ENCODE data around the gene HSPBAP1.
"Not testable (repeated sequence)": the region's sequence is repeated elsewhere in the genome, so short reads cannot be mapped to it uniquely, and the experiment has no call there.

Gene HSPBAP1

GRCh38 chr3:122784436-122784835, 9.2 kb downstream of the HSPBAP1 start:
- no peak for DNase-seq (ENCODE audit: low read depth)

GRCh38 chr3:122782804-122783203, 10.8 kb downstream of the HSPBAP1 start:
- no peak for DNase-seq (ENCODE audit: low read depth)

DNA sequence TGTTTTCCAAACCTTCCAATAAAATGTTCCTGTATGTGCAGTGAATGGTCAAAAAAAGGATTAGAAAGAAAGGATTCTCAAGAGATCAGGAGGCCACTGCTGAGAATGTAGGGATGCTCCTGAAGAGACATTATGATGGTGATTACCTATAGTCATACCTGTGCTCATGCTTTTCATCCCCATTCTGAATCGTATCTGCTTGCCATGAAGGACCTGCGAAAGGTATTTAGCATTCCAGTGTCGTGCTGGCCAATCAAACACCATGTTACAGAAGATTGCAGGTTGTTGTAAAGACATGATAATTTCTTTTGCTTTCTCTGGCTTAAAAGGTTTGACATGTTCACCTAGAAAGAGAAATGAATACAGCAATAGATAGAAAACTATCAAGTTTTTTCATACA, 16.1 kb downstream of the HSPBAP1 start:
- no peak for DNase-seq (ENCODE audit: low read depth)

DNA sequence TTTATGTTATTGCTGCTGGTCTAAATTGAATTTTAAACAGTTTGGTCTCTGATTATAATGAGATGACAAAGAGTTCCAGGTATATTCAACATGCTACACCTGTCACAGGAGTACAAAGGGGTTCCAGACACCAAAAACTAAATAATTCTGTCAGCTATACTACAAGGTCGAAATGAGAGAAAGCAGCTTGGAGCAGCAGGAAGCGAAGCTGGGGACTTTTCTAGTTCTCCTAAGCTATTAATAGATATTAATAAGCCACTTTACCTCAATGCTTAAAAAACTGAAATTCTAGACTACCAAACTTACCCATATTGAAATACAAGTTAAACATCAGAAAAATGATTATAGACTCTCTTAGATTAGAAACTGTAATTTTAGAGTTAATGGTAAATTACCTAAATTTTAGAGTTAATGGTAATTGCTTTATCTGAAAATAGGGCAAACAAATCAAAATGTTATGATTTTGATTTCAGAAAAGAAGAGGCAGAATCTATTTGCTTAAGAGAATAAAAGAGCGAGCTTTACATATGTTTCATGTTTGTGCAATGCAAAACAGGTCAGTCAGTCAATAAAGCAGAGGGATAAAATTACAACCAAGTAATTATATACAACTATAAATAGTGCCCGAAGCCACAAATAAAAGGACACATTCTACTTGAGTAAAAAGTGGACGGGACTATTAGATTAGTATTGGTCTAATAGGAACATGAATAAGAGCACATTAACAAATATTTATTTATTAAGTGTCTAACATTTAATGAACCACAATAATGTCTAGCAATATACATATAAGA, 16.8 kb downstream of the HSPBAP1 start:
- no peak for DNase-seq (ENCODE audit: low read depth)

DNA sequence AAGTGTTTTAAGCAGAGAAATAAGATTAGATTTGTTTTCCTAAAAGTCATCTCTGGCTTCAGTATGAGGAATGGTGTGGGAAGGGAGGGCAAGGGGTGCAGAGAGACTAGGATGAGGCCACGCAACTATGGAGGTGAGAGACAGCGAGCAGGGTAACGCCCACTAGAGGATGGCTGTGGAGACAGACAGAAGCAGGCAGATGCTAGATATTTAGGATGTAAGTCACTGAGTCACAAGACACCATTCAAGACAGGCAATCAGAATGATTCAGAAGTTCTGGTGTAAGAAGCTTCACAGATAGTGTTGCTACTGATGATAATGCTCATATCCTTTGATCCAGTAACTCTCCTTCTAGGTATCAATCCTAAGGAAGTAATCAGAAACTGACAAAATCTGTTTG, 19.1 kb downstream of the HSPBAP1 start:
- no peak for DNase-seq (ENCODE audit: low read depth)

- DNase-seq (ENCODE audit: low read depth): no peak
Measured at GRCh38 chr3:122773944-122774509, 19.6 kb downstream of the HSPBAP1 start.

- no peak for DNase-seq (ENCODE audit: low read depth)
Measured at GRCh38 chr3:122772827-122773226, 20.8 kb downstream of the HSPBAP1 start.

- DNase-seq (ENCODE audit: low read depth): no peak
Measured at GRCh38 chr3:122770521-122771202, 23.0 kb downstream of the HSPBAP1 start.

DNA sequence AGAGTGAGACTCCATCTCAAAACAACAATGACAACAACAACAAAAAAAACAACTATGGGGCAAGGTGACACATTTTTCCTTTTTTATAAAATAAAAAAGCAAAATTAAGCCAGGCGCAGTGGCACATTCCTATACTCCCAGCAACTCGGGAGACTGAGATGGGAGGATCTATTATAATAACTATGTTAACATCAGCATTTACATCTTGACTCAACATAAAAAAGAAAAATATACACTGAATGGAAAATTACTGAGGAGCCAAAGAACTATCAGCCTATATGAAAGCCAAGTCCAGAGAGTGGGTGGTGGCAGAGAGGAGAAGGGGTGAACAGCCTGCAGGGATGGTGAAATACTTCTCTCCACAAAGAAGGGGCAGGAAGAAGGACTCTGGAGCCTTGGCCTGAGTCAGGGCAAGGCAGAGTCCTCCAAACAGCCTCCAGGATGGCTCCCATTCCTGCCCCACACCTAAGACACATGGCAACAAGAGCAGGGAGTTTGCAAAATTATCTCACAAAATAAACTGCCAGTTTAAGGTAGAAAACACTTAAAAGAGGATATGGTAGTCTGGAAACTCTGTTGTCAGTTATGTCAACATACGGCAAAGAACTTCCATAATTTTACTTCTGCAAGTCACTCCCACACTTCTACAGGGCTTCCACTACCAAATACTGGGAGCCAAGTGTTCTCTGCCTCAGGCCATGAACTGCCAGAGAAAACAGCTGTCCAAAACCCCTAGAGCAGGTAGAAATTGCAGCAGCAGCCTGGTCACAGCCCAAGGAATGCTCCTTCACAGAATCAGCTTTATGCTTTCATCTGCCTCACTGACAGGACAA, 25.9 kb downstream of the HSPBAP1 start:
- DNase-seq (ENCODE audit: low read depth): no peak

DNA sequence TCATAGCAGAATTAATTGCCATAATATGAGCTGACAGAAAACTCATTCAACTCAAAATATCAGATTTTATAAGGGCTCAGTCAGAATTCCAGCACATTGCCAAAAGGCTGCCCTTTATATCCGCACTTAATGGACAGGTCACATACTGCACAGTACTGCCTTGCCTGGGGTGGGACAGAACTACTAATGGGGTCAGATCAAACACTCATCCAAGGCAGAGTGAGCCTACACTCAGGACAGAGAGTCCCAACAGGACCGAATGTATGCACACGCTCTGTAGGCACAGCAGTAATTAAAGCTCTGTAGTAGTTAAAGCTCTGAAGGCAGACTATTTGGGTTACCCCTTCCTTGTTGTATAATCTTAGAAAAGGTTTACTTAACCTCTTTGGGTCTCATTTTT, 27.2 kb downstream of the HSPBAP1 start:
- no peak for DNase-seq (ENCODE audit: low read depth)

DNA sequence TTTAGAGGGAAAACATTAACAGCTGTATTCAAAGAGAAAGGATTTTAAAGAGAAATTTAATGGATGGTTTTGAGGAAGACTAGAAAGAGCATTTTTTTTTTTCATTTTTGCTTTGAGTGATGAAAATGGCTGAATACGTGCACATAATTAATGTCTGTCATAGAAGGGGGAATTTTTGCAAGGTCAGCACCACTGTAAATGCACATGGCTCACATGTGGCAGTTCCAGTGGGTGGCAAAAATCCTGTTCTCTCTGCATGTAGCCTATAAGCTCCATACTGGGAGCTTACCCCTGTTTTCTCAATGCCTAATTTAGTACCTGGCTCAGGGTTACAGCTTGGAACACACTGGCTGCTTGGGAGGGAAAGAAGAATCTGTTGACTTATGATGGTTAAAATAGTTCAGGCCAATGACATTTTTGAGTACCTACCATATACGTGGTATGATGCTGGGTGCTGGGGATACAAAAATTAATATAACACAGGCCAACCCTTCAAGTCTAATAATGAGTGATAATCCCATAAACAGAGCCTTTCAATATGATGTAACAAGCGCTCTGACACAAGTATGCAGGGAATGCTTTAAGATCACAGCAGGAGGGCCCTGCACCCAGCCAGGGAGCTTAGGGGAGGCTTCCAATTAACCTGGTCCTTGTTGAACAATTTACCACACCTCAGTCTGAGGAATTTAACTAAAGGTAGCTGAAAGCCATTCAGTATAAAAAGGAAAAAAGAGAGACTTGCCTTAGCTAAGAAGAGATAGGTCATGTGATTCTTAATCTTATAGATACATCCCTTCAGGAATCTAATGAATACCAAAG, 33.0 kb downstream of the HSPBAP1 start:
- DNase-seq (ENCODE audit: low read depth): no peak

GRCh38 chr3:122758877-122759560, 34.6 kb downstream of the HSPBAP1 start:
- no peak for DNase-seq (ENCODE audit: low read depth)

GRCh38 chr3:122755491-122755890, 38.1 kb downstream of the HSPBAP1 start:
- DNase-seq (ENCODE audit: low read depth): no peak

- DNase-seq (ENCODE audit: low read depth): no peak
Measured at GRCh38 chr3:122754929-122755328, 38.7 kb downstream of the HSPBAP1 start.

GRCh38 chr3:122748347-122748746, 45.3 kb downstream of the HSPBAP1 start:
- DNase-seq (ENCODE audit: low read depth): no peak

DNA sequence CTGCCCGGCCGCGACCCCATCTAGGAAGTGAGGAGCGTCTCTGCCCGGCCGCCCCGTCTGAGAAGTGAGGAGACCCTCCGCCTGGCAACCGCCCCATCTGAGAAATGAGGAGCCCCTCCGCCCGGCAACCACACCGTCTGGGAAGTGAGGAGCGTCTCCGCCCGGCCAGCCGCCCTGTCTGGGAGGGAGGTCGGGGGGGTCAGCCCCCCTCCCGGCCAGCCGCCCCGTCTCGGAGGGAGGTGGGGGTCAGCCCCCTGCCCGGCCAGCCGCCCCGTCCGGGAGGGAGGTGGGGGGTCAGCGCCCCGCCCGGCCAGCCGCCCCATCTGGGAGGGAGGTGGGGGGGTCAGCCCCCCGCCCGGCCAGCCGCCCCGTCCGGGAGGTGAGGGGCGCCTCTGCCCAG, 46.3 kb downstream of the HSPBAP1 start:
- DNase-seq (ENCODE audit: low read depth): not testable (repeated sequence)

- no peak for DNase-seq (ENCODE audit: low read depth)
Measured at GRCh38 chr3:122745369-122746021, 48.1 kb downstream of the HSPBAP1 start.

DNA sequence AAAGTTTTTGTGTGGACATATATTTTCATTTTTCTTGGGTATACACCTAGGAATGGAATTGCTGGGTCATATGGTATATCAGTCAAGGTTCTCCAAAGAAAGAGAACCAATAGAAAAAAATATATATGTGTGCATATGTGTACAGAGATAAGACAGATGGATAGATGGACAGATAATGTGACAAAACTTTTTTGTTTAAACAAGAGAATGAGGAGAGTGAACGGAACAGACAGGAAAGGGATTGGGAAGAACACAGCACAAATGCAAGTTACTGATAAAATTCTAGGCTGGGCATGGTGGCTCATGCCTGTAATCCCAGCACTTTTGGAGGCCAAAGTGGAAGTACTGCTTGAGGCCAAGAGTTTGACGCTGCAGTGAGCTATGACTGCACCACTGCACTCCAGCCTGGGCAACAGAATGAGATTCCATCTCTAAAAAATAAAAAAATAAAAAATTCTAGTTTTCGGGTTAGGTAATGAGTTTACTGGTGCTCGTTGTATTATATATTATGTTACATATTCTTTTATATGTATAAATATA, 50.0 kb downstream of the HSPBAP1 start:
- no peak for DNase-seq (ENCODE audit: low read depth)

GRCh38 chr3:122742234-122742633, 51.4 kb downstream of the HSPBAP1 start:
- DNase-seq (ENCODE audit: low read depth): no peak

- DNase-seq (ENCODE audit: low read depth): no peak
Measured at GRCh38 chr3:122739172-122739571, 54.5 kb downstream of the HSPBAP1 start.
